Small intestine (tissue), 7 donors: ENCODE measurements around the gene ZKSCAN1. TPM values are rescaled to one million over a fixed set of nuclear protein-coding genes. Genes with fewer than 3 reads are reported as not detected.
A peak's percentile ranks its signal among the peaks of the same experiment; 100 is the strongest.

Source experiments
- DNase-seq, 2 donors: peaks; one replicate each; pipeline versions ENCODE4 v3.0.0 to v3.0.0-alpha.2; 2013
- FAIRE-seq: peaks from 2 replicates; lab custom pipeline; 2012; peaks lifted over from hg19 to GRCh38; lab: Jason Lieb, UNC
- H3K27ac ChIP-seq, 3 donors: one replicate each; pipeline ENCODE4 v1.5.1; 2013; ENCODE audit warnings: low read length in 2 of 3, mild to moderate bottlenecking in 2 of 3, control low read depth in 1 of 3, inconsistent platforms in 1 of 3, low read depth in 1 of 3, moderate library complexity in 1 of 3
- H3K27me3 ChIP-seq, 3 donors: one replicate each; pipeline ENCODE4 v1.6.1; 2013; ENCODE audit warnings: low read length in 3 of 3, inconsistent platforms in 1 of 3; ENCODE audit not compliant: control insufficient read depth in 3 of 3, insufficient read depth in 3 of 3
- H3K36me3 ChIP-seq, 3 donors: one replicate each; pipeline ENCODE4 v1.6.1; 2013; ENCODE audit warnings: low read length in 3 of 3, inconsistent platforms in 1 of 3, low read depth in 1 of 3, mild to moderate bottlenecking in 1 of 3, moderate library complexity in 1 of 3; ENCODE audit not compliant: control insufficient read depth in 3 of 3, insufficient read depth in 2 of 3
- H3K4me1 ChIP-seq, 3 donors: one replicate each; pipeline ENCODE4 v1.6.1; 2013; ENCODE audit warnings: low read length in 2 of 3, inconsistent platforms in 1 of 3, low read depth in 1 of 3, mild to moderate bottlenecking in 1 of 3, moderate library complexity in 1 of 3; ENCODE audit not compliant: control insufficient read depth in 3 of 3, insufficient read depth in 2 of 3
- H3K4me3 ChIP-seq, 3 donors: one replicate each; pipeline ENCODE4 v1.5.1; 2013; ENCODE audit warnings: low read length in 3 of 3, control low read depth in 1 of 3, inconsistent platforms in 1 of 3, low read depth in 1 of 3, mild to moderate bottlenecking in 1 of 3, moderate library complexity in 1 of 3
- H3K9me3 ChIP-seq, 2 donors: one replicate each; pipeline ENCODE4 v1.6.1; 2013; ENCODE audit warnings: low read depth in 1 of 2, low read length in 1 of 2; ENCODE audit not compliant: control insufficient read depth in 2 of 2, insufficient read depth in 1 of 2
- WGBS, 3 donors: extraction: QIAGEN DNeasy Blood & Tissue Kit; methylation state at CpG; one replicate each; pipeline ENCODE4 v1.1.7; 2013; 5-methylcytosine and 5-hydroxymethylcytosine counted together
- polyA plus RNA-seq, 4 donors: library from polyadenylated mRNA; stranded (reverse) in 3 of 4; unstranded in 1 of 4; fragments of 200-250 nt in 3 of 4; fragments of 120-200 nt in 1 of 4; gene quantifications; one replicate each; pipeline versions ENCODE4 v1.2.1 to v1.2.3, GENCODE V29; 2013
- donor health status: healthy with polysubstance abuse.
- donor health status: control.
- donor health status: control.
- donor health status: Bipolar disorder and iron deficiency.
- donor health status: healthy.

ZKSCAN1 gene
- polyA plus RNA-seq, 4 donors, result 10.8 to 47.8 (median 19.1) TPM

GRCh38 chr7:100089458-100090196, 74.2 kb downstream of the ZKSCAN1 start:
- DNase-seq, result no peak
- no peak for FAIRE-seq
- peaks cover 0 to 15% (median 0%) of the 10 kb centered on the region in 3 donors for H3K4me1 ChIP-seq
- H3K36me3 ChIP-seq, result peaks cover 12 to 38% (median 24%) of the 10 kb centered on the region in 3 donors
- H3K27me3 ChIP-seq, result no peaks in the 10 kb centered on the region
- H3K27ac ChIP-seq, result peak overlapping the region; percentile 6 to 74 (median 67)
- peak overlapping the region; percentile 47 to 99 (median 91) for H3K4me3 ChIP-seq
- no peaks in the 10 kb centered on the region for H3K9me3 ChIP-seq
- WGBS, 3 donors, result 9 to 30% (median 23%) methylated on average over 7 of the region's 7 CpGs

- Histone ChIP-seq H3K36me3 (peaks cover 17 to 49% (median 28%) of the 10 kb centered on the region in 3 donors), H3K4me3 (no peak overlapping the region), H3K27ac (no peak overlapping the region), H3K27me3 (no peaks in the 10 kb centered on the region), H3K9me3 (no peaks in the 10 kb centered on the region), H3K4me1 (peaks cover 0 to 15% (median 0%) of the 10 kb centered on the region in 3 donors)
- FAIRE-seq (no peak), DNase-seq (no peak)
- WGBS, 3 donors, result 86 to 90% (median 87%) methylated on average over 14 of the region's 14 CpGs
Observed at GRCh38 chr7:100090527-100091410, 75.4 kb downstream of the ZKSCAN1 start.

Other genes starting within 250 kb of the ZKSCAN1 start
- 100 to 1,000 TPM in 2 of 4 donors, 10 to 100 TPM in 2; 10.4 to 310 (median 97.5) TPM for gene CYP3A4, start 231.4 kb upstream of the ZKSCAN1 start, polyA plus RNA-seq
- under 1 TPM in 1 of 4 donors, not detected in 3; 0.15 TPM for gene CYP3A43, start 187.6 kb upstream of the ZKSCAN1 start, polyA plus RNA-seq
- gene OR2AE1, start 138.6 kb upstream of the ZKSCAN1 start, polyA plus RNA-seq, result under 1 TPM in 2 of 4 donors, not detected in 2; 0.09 TPM
- gene TRIM4, start 96.1 kb upstream of the ZKSCAN1 start, polyA plus RNA-seq, result 10 to 100 TPM; 18.8 to 36.3 (median 20.0) TPM
- gene GJC3, start 86.0 kb upstream of the ZKSCAN1 start, polyA plus RNA-seq, result under 1 TPM in 2 of 4 donors, not detected in 2; 0.22 to 0.33 TPM
- gene AZGP1, start 39.6 kb upstream of the ZKSCAN1 start, polyA plus RNA-seq, result 10 to 100 TPM in 3 of 4 donors, 1 to 10 TPM in 1; 8.3 to 62.4 (median 33.9) TPM
- gene ZSCAN21, start 34.2 kb downstream of the ZKSCAN1 start, polyA plus RNA-seq, result 10 to 100 TPM in 1 of 4 donors, 1 to 10 TPM in 3; 4.0 to 12.5 (median 6.5) TPM
- gene ZNF3, start 66.1 kb downstream of the ZKSCAN1 start, polyA plus RNA-seq, result 10 to 100 TPM; 20.3 to 55.2 (median 27.2) TPM
- gene COPS6, start 73.4 kb downstream of the ZKSCAN1 start, polyA plus RNA-seq, result 10 to 100 TPM; 76.7 to 92.0 (median 85.6) TPM
- 10 to 100 TPM; 35.8 to 87.8 (median 63.3) TPM for gene MCM7, start 85.8 kb downstream of the ZKSCAN1 start, polyA plus RNA-seq
- gene AP4M1, start 86.0 kb downstream of the ZKSCAN1 start, polyA plus RNA-seq, result 10 to 100 TPM; 14.9 to 20.6 (median 17.2) TPM
- gene TAF6, start 103.8 kb downstream of the ZKSCAN1 start, polyA plus RNA-seq, result 10 to 100 TPM; 12.2 to 33.5 (median 25.6) TPM
- 10 to 100 TPM in 1 of 4 donors, 1 to 10 TPM in 3; 2.5 to 14.0 (median 7.5) TPM for gene CNPY4, start 104.0 kb downstream of the ZKSCAN1 start, polyA plus RNA-seq
- 1 to 10 TPM; 2.0 to 3.3 (median 2.7) TPM for gene MBLAC1, start 111.4 kb downstream of the ZKSCAN1 start, polyA plus RNA-seq
- gene LAMTOR4, start 133.3 kb downstream of the ZKSCAN1 start, polyA plus RNA-seq, result 100 to 1,000 TPM; 141 to 370 (median 222) TPM
- gene TRAPPC14, start 143.1 kb downstream of the ZKSCAN1 start, polyA plus RNA-seq, result 10 to 100 TPM; 16.7 to 28.0 (median 23.7) TPM
- gene GAL3ST4, start 153.0 kb downstream of the ZKSCAN1 start, polyA plus RNA-seq, result 1 to 10 TPM in 2 of 4 donors, under 1 TPM in 1, not detected in 1; 0.67 to 4.4 (median 1.2) TPM
- 1 to 10 TPM in 1 of 4 donors, under 1 TPM in 1, not detected in 2; 0.94 to 2.1 TPM for gene GPC2, start 161.8 kb downstream of the ZKSCAN1 start, polyA plus RNA-seq
- gene STAG3, start 162.3 kb downstream of the ZKSCAN1 start, polyA plus RNA-seq, result 1 to 10 TPM in 2 of 4 donors, under 1 TPM in 1, not detected in 1; 0.81 to 9.6 (median 3.6) TPM
- 1 to 10 TPM in 2 of 4 donors, under 1 TPM in 2; 0.45 to 1.2 (median 0.91) TPM for gene PVRIG, start 204.4 kb downstream of the ZKSCAN1 start, polyA plus RNA-seq